A549 (cell line): Measurements from ENCODE around the gene CYB5RL. TPM values are rescaled to one million over a fixed set of nuclear protein-coding genes. Genes with fewer than 3 reads are reported as not detected.
"Not testable (repeated sequence)": the region's sequence is repeated elsewhere in the genome, so short reads cannot be mapped to it uniquely, and the experiment has no call there.

ENCODE experiments used
- ATAC-seq, 2 experiments: fragments of 200-7000 bp in 1 of 2; fragments of >200 bp in 1 of 2; cut with Nextera tagmentation in 1 of 2; cut with Tn5 transposase in 1 of 2; 3 replicates each; pipeline versions ENCODE4 v1.8.0 to v1.9.1; 2018 to 2020; ENCODE audit warnings: mild to moderate bottlenecking in 1 of 2, moderate library complexity in 1 of 2
- CTCF ChIA-PET: fragments of 300-600 bp; sonication (Branson Sonifier 250); formaldehyde crosslinking; extraction: SDS; loops from one replicate; lab custom pipeline; 2021; ENCODE audit warnings: antibody characterized with exemption, inconsistent platforms; lab: Yijun Ruan, JAX
- POLR2A ChIA-PET: fragments of 350-600 bp; formaldehyde crosslinking; extraction: SDS; loops from one replicate; lab custom pipeline; 2021; ENCODE audit warnings: antibody characterized with exemption, inconsistent platforms; lab: Yijun Ruan, JAX
- DNase-seq, 2 experiments: peaks; one replicate each; pipeline versions ENCODE4 v3.0.0 to v3.0.0-alpha.2; 2011 to 2016; ENCODE audit warnings: low read depth in 1 of 2, low spot score in 1 of 2
- FAIRE-seq: peaks from 2 replicates; lab custom pipeline; 2011; peaks lifted over from hg19 to GRCh38; lab: Jason Lieb, UNC
- H3K27ac ChIP-seq, 2 experiments: fragments of >200 bp; sonication (Bioruptor Twin); formaldehyde crosslinking; 3 replicates each; pipeline ENCODE4 v1.5.1; 2016 to 2017
- H3K4me1 ChIP-seq: fragments of >200 bp; sonication (Bioruptor Twin); formaldehyde crosslinking; 3 replicates; pipeline ENCODE4 v1.6.1; 2016
- H3K4me2 ChIP-seq: fragments of >200 bp; sonication (Bioruptor Twin); formaldehyde crosslinking; 3 replicates; pipeline ENCODE4 v1.6.1; 2016
- H3K4me3 ChIP-seq: fragments of >200 bp; sonication (Bioruptor Twin); formaldehyde crosslinking; 3 replicates; pipeline ENCODE4 v1.5.1; 2016
- H3K9me3 ChIP-seq: fragments of >200 bp; sonication (Bioruptor Twin); formaldehyde crosslinking; 3 replicates; pipeline ENCODE4 v1.6.1; 2016
- ATOH8 ChIP-seq: fragments of 250-450 bp; sonication (Bioruptor Pico); IDR thresholded peaks from 2 replicates; pipeline ENCODE4 v1.5.0; 2020; ENCODE audit warnings: low read depth, mild to moderate bottlenecking, moderate library complexity
- BHLHE40 ChIP-seq: IDR thresholded peaks from 2 replicates; pipeline ENCODE4 v1.6.1; 2012; ENCODE audit warnings: low read depth, low read length, inconsistent platforms
- CBX8 ChIP-seq: fragments of 200-600 bp; sonication (generic); IDR thresholded peaks from 2 replicates; pipeline ENCODE4 v1.6.1; 2016
- CEBPB ChIP-seq, 2 experiments: fragments of >200 bp in 1 of 2; sonication (Bioruptor Twin) in 1 of 2; formaldehyde crosslinking in 1 of 2; IDR thresholded peaks; 2 replicates each; pipeline ENCODE4 v1.6.1; 2012 to 2016
- CHD4 ChIP-seq: fragments of 200-600 bp; sonication (generic); IDR thresholded peaks from 2 replicates; pipeline ENCODE4 v1.6.1; 2016; ENCODE audit warnings: antibody characterized with exemption, mild to moderate bottlenecking, borderline replicate concordance
- E2F6 ChIP-seq: IDR thresholded peaks from 2 replicates; pipeline ENCODE4 v1.6.1; 2012; ENCODE audit warnings: low read depth, borderline replicate concordance
- EHMT2 ChIP-seq: fragments of 200-600 bp; sonication (generic); IDR thresholded peaks from 2 replicates; pipeline ENCODE4 v1.6.1; 2016; ENCODE audit warnings: antibody characterized with exemption, low read depth, mild to moderate bottlenecking, moderate library complexity
- FOSL2 ChIP-seq, 2 experiments: fragments of 450-650 bp in 1 of 2; fragments of >200 bp in 1 of 2; sonication (Bioruptor Twin) in 1 of 2; formaldehyde crosslinking; IDR thresholded peaks; 2 replicates each; pipeline versions ENCODE4 v1.5.0 to v1.6.1; 2016 to 2020; ENCODE audit warnings: mild to moderate bottlenecking in 1 of 2, moderate library complexity in 1 of 2
- FOXS1 ChIP-seq: fragments of 250-450 bp; sonication (Bioruptor Pico); IDR thresholded peaks from 2 replicates; pipeline ENCODE4 v1.5.0; 2020; ENCODE audit warnings: mild to moderate bottlenecking, moderate library complexity
- HDAC2 ChIP-seq: fragments of 200-600 bp; sonication (generic); IDR thresholded peaks from 2 replicates; pipeline ENCODE4 v1.6.1; 2016
- HOXB13 ChIP-seq: fragments of 250-450 bp; sonication (Bioruptor Pico); IDR thresholded peaks from 2 replicates; pipeline ENCODE4 v1.5.0; 2020; ENCODE audit warnings: low read depth, mild to moderate bottlenecking, moderate library complexity
- MAZ ChIP-seq: fragments of 150-350 bp; IDR thresholded peaks from 2 replicates; pipeline ENCODE4 v1.6.1; 2014; ENCODE audit warnings: antibody characterized with exemption, low read depth, low read length, borderline replicate concordance
- MYC ChIP-seq: IDR thresholded peaks from 2 replicates; pipeline ENCODE4 v1.6.1; 2012; ENCODE audit warnings: mild to moderate bottlenecking, inconsistent platforms, low read length, improper control_type of control experiment, borderline replicate concordance
- NPAS2 ChIP-seq: fragments of 250-450 bp; sonication (Bioruptor Pico); IDR thresholded peaks from 2 replicates; pipeline ENCODE4 v1.8.0; 2022; ENCODE audit warnings: mild to moderate bottlenecking, moderate library complexity, borderline replicate concordance
- NR3C1 ChIP-seq: fragments of >200 bp; sonication (Bioruptor Twin); formaldehyde crosslinking; IDR thresholded peaks from 3 replicates; pipeline ENCODE4 v1.6.1; 2017
- POLR2AphosphoS2 ChIP-seq: conservative IDR thresholded peaks from 2 replicates; pipeline ENCODE4 v1.6.1; 2012; ENCODE audit warnings: low read length, improper control_type of control experiment, inconsistent platforms
- RAD21 ChIP-seq, 2 experiments: fragments of >200 bp in 1 of 2; sonication (Bioruptor Twin) in 1 of 2; formaldehyde crosslinking in 1 of 2; IDR thresholded peaks in 1 of 2; conservative IDR thresholded peaks in 1 of 2; 2 replicates in 1 of 2; 3 replicates in 1 of 2; pipeline ENCODE4 v1.6.1; 2012 to 2018; ENCODE audit warnings: inconsistent platforms in 1 of 2
- RCOR1 ChIP-seq: fragments of 150-350 bp; IDR thresholded peaks from 2 replicates; pipeline ENCODE4 v1.6.1; 2014; ENCODE audit warnings: antibody characterized with exemption, low read length, low read depth
- RNF2 ChIP-seq: fragments of 200-600 bp; sonication (generic); IDR thresholded peaks from 2 replicates; pipeline ENCODE4 v1.6.1; 2016; ENCODE audit warnings: low read depth, mild to moderate bottlenecking, antibody characterized with exemption, moderate library complexity, borderline replicate concordance
- TP53 ChIP-seq: fragments of 250-450 bp; sonication (Bioruptor Pico); IDR thresholded peaks from 2 replicates; pipeline ENCODE4 v1.5.0; 2021; ENCODE audit warnings: mild to moderate bottlenecking, moderate library complexity
- ZSCAN20 ChIP-seq: fragments of 250-450 bp; sonication (Bioruptor Pico); IDR thresholded peaks from 2 replicates; pipeline ENCODE4 v1.8.0; 2022; ENCODE audit warnings: mild to moderate bottlenecking, moderate library complexity
- WGBS: methylation state at CpG from one replicate; pipeline ENCODE4 v1.1.6; 2017; ENCODE audit errors: missing lambda C conversion rate; 5-methylcytosine and 5-hydroxymethylcytosine counted together
- polyA plus RNA-seq, 4 experiments: library from polyadenylated mRNA; depleted of rRNA in 3 of 4; stranded (reverse); fragments of >200 nt; fragmentation: RNase III in 1 of 4; extraction: RNeasy Plus Mini Kit Qiagen cat#74134 plus additional on column Dnase treatment in 1 of 4; gene quantifications; 2 replicates in 3 of 4; 3 replicates in 1 of 4; pipeline ENCODE4 v1.2.3, GENCODE V29; 2011 to 2017
- TF ChIP-seq, protein P1 (sequence below): fragments of >200 bp; sonication (Bioruptor Twin); formaldehyde crosslinking; IDR thresholded peaks from 3 replicates; pipeline ENCODE4 v1.6.1; 2016
- TF ChIP-seq, protein P2 (sequence below): fragments of 450-650 bp; IDR thresholded peaks from 2 replicates; pipeline ENCODE4 v1.6.1; 2014; ENCODE audit warnings: antibody characterized with exemption
- TF ChIP-seq, protein P3 (sequence below): fragments of >200 bp; sonication (Bioruptor Twin); formaldehyde crosslinking; IDR thresholded peaks from 2 replicates; pipeline ENCODE4 v1.6.1; 2016

CYB5RL gene
- polyA plus RNA-seq, 2 of the 4 experiments (the other 2 are of a cell fraction), result 3.6 to 4.2 TPM

- POLR2A ChIA-PET, result no interaction called here
- TF ChIP-seq E2F6, result no peak
- TF ChIP-seq MAZ, result no peak
- no peak for TF ChIP-seq CHD4
- no peak for TF ChIP-seq HOXB13
- no peak for TF ChIP-seq HDAC2
- no peak for TF ChIP-seq RAD21 (conservative IDR thresholded peaks at IDR 0.05 in 1 of 2, IDR thresholded peaks at IDR 0.05 in 1 of 2)
- no peak for TF ChIP-seq POLR2AphosphoS2
- TF ChIP-seq, protein P1, sequence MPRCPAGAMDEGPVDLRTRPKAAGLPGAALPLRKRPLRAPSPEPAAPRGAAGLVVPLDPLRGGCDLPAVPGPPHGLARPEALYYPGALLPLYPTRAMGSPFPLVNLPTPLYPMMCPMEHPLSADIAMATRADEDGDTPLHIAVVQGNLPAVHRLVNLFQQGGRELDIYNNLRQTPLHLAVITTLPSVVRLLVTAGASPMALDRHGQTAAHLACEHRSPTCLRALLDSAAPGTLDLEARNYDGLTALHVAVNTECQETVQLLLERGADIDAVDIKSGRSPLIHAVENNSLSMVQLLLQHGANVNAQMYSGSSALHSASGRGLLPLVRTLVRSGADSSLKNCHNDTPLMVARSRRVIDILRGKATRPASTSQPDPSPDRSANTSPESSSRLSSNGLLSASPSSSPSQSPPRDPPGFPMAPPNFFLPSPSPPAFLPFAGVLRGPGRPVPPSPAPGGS, result no peak
- TF ChIP-seq FOSL2 (IDR thresholded peaks at IDR 0.05), result no peak
- no peak for TF ChIP-seq FOSL2 (CRISPR knock-in tag; IDR thresholded peaks at IDR 0.05)
- no peak for TF ChIP-seq FOXS1 (CRISPR knock-in tag)
- no peak for TF ChIP-seq NPAS2 (CRISPR knock-in tag)
- no peak for TF ChIP-seq CBX8
- Histone ChIP-seq H3K4me3 (no peak overlapping the region), H3K9me3 (no peaks in the 10 kb centered on the region), H3K4me1 (no peaks in the 10 kb centered on the region), H3K27ac (no peak overlapping the region), H3K4me2 (no peak overlapping the region)
- CTCF ChIA-PET, result no interaction called here
- ATAC-seq (no peak), FAIRE-seq (no peak), DNase-seq (no peak)
- 94% methylated on average over 10 of the region's 10 CpGs for WGBS
Observed at GRCh38 chr1:54237586-54237985, 37.8 kb upstream of the CYB5RL start.

DNA sequence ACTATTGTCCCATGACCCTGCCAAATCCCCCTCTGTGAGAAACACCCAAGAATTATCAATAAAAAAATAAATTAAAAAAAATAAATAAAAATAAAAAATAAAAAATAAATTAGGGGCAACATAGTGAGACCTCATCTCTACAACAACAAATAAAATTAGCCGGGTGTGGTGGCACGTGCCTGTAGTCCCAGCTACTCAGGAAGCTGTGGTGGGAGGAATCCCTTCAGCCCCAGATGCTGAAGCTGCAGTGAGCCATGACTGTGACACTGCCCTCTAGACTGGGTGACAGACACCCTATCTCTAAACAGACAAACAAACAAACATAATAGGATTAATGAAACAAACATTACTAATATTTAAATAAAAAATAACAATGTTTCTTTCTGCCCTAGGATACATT lies 34.5 kb upstream of the CYB5RL start:
- no peak for ATAC-seq
- POLR2A ChIA-PET, result no interaction called here

GRCh38 chr1:54233196-54233595 lies 33.4 kb upstream of the CYB5RL start:
- CTCF ChIA-PET, ATAC-seq, H3K27ac ChIP-seq, POLR2A ChIA-PET, DNase-seq, H3K4me2 ChIP-seq, FAIRE-seq, H3K4me1 ChIP-seq, H3K9me3 ChIP-seq, H3K4me3 ChIP-seq: not testable (repeated sequence)
- no CpG with 5 or more reads among the region's 33 CpGs for WGBS

More for the DNA sequence above, 34.5 kb upstream of the CYB5RL start:
- DNase-seq (no peak), FAIRE-seq (no peak)
- 94% methylated on average over 2 of the region's 2 CpGs for WGBS
- TF ChIP-seq ATOH8 (CRISPR knock-in tag) (no peak), E2F6 (no peak), EHMT2 (no peak), ZSCAN20 (CRISPR knock-in tag) (no peak), RCOR1 (no peak), TP53 (CRISPR knock-in tag) (no peak), CBX8 (no peak), CEBPB (IDR thresholded peaks at IDR 0.05) (no peak), MYC (no peak), RNF2 (no peak), NR3C1 (no peak), BHLHE40 (no peak), NPAS2 (CRISPR knock-in tag) (no peak)
- TF ChIP-seq, protein P2, sequence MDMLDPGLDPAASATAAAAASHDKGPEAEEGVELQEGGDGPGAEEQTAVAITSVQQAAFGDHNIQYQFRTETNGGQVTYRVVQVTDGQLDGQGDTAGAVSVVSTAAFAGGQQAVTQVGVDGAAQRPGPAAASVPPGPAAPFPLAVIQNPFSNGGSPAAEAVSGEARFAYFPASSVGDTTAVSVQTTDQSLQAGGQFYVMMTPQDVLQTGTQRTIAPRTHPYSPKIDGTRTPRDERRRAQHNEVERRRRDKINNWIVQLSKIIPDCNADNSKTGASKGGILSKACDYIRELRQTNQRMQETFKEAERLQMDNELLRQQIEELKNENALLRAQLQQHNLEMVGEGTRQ, result no peak
- TF ChIP-seq, protein P3, sequence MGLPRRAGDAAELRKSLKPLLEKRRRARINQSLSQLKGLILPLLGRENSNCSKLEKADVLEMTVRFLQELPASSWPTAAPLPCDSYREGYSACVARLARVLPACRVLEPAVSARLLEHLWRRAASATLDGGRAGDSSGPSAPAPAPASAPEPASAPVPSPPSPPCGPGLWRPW, result no peak
- Histone ChIP-seq H3K27ac (no peak overlapping the region), H3K4me1 (0 out of 3 replicates have a peak, but pooled peaks cover 5% of the 10 kb centered on the region), H3K4me3 (no peak overlapping the region), H3K9me3 (no peaks in the 10 kb centered on the region), H3K4me2 (no peak overlapping the region)
- CTCF ChIA-PET, result no interaction called here
